CD4-positive, alpha-beta T cell treated with Interleukin-1 beta for 1 hour (primary cell): ENCODE data around the gene SH2D7.
"Not testable (repeated sequence)": the region's sequence is repeated elsewhere in the genome, so short reads cannot be mapped to it uniquely, and the experiment has no call there.

Source experiments
- DNase-seq, 2 donors: peaks; one replicate each; pipeline ENCODE4 v3.0.0-alpha.2; 2020 to 2022

Gene SH2D7

DNA sequence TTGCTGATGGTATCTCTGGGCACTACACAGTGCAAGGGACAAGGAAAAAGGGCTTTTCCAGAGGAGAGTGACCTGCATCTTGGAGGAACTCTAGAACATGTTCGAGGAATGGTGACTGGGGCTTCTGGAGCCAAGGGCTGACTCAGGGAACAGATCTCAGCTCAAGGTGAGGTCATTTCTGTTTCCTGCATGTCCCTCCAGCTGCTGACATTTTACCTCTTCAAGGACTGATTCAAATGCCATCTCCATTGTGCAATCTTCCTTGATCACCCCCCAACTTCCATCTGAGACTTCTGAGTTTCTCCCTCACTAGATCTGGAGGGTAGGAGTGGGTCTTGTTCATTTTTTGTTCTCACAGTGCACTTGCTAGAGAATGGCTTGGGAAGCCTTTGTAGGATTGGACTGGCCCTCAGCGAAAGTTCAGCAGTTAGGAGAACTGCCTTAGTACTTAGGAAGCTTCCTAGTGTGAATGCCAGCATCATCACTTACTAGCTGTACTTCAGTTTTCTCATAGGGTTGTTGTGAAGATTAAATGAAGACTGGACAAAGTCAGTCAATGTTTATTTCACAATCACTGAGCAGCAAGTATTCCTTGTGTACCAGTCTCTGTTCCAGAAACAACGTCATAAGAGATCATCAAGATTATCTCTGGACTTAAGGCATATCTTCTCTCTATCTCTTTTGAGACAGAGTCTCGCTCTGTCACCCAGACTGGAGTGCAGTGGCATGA lies 54.2 kb downstream of the SH2D7 start:
- DNase-seq, result no peak

DNA sequence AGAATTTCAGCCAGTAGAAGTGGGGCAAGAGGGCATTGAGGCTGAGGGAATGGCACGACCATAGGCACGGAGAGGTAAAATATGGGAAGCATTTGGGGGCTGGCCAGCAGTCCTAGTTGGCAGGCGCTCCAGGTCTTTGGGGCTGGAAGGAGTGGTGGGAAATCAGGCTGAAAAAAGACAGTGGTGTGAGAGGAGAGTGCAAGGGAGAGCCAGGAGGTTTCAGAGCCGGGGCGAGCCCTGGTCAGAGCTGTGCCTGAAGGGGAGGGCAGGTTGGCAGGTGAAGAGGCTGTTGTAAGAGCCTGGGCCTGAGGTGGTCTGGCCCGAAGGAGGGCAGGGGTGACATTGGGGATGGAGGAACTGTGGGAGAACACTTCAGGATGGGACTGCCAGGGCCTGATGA lies 55.2 kb downstream of the SH2D7 start:
- DNase-seq, result no peak

DNA sequence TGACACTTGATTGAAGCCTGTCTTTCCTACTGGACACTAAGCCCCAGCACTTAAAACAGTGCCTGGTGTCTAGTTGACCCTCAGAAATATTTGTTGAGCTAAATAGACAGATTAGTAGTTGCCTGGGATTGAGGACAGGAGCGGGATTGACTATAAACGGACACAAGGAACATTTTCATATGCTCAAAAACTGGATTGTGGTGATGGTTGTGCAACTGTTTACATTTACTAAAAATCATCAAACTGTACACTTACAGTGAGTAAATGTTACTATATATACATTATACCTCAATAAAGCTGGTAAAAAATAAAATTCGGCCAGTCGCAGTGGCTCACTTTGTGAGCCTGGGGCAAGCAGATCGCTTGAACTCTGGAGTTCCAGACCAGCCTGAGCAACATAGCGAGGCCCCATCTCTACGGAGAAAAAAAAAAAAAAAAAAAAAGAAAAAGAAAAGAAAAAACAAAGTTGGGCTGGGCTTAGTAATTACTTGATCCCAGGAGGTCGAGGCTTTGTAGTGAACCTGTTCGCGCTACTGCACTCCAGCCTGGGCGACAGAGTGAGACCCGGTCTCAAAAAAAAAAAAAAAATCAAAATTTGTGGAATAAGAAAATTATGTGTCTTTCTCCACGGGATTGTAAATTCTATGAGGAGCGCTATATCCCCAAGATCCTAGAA lies 56.2 kb downstream of the SH2D7 start:
- no peak for DNase-seq

DNA sequence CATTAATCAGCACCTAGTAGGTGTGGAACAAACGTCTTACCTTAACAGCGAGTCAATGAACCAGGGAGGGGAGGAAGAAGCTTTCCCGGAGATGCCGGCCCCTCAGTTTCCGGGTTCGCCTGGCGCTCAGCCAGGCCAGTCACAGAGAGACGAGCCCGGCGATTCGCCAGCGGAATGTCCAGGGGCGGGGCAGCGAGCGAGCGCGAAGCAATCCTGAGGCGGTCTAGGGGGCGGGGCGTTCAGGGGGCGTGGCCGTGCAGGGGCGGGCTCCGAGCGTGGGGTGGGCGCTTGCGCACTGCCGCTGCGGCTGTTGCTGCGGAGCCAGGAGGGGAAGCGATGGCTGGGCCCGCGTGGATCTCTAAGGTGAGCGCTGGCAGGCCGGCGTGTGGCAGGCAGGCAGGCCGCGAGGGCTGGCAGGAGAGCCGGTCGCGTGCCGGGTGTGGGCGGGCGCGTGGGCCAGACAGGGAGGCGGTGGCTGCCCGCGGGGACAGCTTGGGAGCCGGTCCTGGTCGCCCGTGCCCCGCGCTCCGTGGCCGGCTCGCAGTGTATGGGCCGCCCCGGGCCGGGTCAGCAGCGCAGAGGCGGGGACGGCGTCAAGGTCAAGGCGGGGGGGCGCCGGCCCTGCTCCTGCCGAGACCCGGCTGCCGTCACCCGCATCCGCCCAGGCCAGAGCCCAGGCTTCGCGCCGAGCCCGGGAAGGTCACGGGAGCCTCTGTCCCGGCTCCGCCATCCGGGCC lies 56.9 kb downstream of the SH2D7 start, which contains the start of gene IDH3A:
Gene IDH3A, plus strand, starts transcription at position 295 of the 737 bp plus-strand sequence. Its CDS starts 42 bp downstream, at position 337.
- peak; percentile 98 to 99 for DNase-seq

DNA sequence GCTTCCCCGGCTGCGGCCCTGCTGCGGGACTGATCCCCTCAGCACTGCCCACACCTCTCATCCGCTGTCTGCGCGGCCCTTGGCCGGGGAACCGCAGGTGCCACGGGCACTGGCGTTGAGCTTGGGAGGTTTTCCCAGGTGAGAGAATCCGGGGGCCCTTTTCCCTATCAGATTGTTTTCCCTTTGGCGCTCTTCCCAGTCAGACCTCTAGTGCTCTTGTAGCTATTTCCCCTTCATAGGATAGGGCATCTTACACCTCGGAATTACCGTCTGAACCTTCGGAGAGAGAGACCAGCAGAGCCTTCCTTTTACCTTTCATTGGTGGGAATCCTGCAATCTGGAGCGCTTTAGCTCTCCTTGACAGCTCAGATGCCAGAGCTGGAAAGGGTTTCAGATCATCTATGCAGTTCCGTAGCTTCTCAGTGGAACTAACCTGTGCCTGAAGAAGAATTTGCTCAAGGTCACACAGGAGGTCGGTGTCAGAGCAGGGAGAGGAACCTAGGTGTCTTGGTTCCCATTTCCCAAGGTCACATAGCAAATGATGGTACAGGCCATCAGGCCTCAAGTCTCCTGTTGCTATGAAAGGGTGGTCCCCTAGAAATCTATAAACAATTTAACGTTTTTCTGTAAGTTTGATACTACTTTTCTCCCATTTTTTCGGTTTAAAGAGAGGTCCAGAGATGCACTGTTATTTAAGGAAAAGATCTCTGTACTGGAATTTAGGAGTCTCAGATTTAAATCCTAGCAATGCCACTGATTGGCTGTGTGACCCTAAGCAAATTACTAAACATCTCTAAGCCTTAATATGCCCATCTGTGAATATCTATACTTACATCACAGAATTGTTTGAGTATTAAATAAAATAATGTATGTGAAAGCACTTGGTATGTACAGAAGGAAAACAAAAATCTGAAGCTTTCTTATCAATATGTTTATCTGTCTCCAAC lies 57.7 kb downstream of the SH2D7 start:
- no peak for DNase-seq

DNA sequence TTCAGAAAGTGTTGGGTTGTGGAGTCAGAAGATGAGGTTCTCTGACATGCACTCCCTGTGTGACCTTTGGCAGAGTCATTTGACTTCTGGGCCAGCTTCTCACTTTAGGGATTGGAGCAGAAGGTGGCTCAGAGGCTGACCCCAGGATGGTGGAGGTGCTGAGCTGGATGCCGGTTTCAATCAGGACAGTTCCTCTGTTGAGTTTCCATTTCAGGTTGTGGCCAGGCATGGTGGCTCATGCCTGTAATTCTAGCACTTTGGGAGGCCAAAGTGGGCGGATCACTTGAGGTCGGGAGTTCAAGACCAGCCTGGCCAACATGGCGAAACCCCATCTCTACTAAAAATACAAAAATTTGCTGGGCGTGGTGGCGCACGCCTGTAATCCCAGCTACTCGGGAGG lies 58.7 kb downstream of the SH2D7 start:
- DNase-seq, result not testable (repeated sequence)
